GM12873 (cell line): ENCODE data around the gene HPSE2.

ENCODE experiments used
- TF ChIP-seq, protein P1 (sequence below): IDR thresholded peaks from 2 replicates; pipeline ENCODE4 v1.5.1; 2012; ENCODE audit warnings: low read depth, mild to moderate bottlenecking, moderate library complexity, low read length, control low read depth; ENCODE audit not compliant: insufficient read depth; ENCODE audit errors: missing control alignments

The HPSE2 gene

DNA sequence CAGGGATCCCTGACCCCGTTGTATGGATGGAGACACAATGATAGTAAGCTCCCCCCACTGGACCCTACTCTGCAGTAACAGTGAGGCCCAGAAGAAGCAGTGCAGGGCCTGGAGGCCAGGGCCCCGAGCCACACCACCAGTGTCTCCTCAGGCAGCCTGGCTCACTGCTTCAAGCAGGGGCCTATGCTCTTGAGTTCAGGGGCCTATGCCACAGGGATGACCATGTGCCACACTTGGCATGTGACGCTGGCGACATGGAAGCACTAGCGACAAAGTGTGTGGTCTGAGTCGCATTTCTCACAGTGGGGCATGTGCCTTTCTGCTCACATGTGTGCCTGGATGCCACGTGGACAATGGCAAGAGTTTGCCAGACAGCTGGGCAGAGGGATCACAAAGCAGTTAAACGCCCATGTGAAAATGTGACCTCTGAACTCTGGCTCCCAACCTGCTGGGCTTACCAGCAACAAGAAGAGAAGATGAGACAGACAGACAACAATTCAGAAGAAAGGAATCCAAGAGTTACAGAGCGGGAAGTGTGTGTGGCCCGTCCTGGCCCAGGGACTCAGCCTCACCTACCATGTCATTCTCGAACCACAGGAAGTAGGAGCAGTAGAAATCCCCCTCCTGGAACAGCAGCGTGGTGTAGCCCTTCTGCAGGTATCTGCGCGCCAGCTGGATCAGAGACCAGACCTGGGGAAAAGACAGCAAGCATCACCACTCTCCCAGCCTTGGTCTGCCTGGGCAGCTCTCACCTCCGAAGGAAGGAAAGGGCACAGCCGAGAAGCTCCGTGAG lies 816.0 kb downstream of the HPSE2 start:
- TF ChIP-seq, protein P1, sequence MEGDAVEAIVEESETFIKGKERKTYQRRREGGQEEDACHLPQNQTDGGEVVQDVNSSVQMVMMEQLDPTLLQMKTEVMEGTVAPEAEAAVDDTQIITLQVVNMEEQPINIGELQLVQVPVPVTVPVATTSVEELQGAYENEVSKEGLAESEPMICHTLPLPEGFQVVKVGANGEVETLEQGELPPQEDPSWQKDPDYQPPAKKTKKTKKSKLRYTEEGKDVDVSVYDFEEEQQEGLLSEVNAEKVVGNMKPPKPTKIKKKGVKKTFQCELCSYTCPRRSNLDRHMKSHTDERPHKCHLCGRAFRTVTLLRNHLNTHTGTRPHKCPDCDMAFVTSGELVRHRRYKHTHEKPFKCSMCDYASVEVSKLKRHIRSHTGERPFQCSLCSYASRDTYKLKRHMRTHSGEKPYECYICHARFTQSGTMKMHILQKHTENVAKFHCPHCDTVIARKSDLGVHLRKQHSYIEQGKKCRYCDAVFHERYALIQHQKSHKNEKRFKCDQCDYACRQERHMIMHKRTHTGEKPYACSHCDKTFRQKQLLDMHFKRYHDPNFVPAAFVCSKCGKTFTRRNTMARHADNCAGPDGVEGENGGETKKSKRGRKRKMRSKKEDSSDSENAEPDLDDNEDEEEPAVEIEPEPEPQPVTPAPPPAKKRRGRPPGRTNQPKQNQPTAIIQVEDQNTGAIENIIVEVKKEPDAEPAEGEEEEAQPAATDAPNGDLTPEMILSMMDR, result no peak

DNA sequence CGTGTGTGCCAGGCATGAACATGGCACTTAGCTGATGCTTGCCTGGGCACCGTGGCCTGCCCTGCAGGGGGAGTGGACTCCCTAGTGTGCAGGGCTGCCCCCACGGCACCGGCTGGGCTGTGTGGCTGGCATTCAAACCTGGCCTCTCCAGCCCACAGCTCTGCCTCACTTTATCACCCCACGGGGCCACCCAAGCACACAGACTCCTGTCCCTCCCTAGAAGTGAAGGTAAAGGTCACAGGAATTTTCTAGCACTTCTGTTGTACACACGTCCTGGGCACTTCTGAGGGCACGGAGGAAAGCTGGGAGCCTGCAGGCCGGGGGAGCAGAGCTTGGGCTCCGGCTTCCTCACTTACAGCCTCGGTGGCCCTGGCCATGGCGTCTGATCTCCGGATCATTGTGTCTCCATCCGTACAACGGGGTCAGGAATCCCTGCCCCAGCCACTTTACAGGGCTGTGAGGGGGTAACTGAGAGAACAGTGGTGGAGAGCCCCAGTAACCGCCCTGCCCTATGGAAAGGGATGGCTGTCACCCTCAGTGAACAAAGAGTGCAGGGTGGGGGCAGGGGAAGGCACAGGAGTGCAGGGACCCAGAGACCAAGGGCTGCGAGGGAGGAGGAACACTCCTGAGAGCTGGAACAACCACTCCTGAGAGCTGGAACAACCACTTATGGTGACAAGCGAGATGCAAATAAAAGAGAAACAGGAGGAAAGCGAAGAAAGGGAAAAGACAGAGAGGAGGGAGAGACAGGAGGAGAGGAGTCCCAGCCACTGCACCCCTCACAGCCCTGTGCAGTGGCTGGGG lies 816.8 kb downstream of the HPSE2 start:
- TF ChIP-seq, protein P1, result no peak

DNA sequence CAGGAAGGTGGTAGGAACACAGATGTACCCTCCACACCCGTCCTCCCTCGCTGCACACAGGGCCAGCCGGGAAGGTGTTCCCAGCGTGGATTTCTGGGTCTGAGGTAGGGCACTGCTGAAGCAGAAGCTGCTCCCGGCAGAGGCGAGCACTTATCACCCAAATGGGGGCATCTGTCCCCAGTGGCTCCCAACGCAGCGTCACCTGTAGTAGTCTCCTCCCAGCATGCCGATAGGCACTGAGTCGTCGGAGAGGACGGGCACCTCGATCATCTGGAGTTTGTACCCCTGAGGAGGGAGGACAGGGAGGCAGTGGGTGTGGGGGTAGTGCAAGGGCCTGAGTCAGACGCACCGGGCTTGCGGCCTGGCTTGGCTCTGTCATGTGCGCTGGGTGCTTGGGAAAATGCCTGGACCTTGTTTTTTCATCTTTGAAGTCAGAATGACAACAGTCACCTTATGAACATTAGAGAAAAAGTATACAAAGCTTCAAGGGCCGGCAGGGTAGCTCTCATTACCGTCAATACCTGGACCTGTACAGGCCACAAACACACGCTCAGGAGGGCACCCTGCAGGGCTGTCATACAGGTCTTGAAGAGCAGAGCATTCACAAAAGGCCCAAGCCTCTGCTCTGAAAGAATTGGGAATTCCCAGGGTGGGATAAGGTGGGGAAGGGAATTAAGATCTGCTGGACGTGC lies 817.5 kb downstream of the HPSE2 start:
- TF ChIP-seq, protein P1, result no peak

DNA sequence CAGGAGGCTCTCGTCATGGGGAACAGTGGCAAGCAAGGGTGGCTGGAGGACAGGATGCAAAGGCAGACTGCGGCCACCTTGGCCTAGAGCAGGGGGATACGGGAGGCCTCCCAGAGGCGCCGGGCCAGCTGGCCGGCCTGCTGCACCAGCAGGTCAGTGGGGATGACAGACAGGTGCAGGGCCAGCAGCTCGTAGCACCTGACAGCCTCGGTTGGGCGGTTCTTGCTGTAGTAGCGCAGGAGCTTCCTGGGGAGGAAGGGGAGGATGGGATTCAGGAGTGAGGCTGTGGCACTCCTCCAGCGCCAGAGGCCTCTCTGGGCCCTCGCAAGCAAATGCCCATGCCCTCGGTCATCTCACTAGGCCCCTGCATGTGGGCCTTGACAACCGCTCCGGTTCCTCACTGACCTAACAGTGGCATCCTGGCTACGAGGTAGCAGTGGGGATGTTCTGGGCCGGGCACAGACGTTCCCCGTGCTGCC lies 818.1 kb downstream of the HPSE2 start:
- TF ChIP-seq, protein P1, result no peak

DNA sequence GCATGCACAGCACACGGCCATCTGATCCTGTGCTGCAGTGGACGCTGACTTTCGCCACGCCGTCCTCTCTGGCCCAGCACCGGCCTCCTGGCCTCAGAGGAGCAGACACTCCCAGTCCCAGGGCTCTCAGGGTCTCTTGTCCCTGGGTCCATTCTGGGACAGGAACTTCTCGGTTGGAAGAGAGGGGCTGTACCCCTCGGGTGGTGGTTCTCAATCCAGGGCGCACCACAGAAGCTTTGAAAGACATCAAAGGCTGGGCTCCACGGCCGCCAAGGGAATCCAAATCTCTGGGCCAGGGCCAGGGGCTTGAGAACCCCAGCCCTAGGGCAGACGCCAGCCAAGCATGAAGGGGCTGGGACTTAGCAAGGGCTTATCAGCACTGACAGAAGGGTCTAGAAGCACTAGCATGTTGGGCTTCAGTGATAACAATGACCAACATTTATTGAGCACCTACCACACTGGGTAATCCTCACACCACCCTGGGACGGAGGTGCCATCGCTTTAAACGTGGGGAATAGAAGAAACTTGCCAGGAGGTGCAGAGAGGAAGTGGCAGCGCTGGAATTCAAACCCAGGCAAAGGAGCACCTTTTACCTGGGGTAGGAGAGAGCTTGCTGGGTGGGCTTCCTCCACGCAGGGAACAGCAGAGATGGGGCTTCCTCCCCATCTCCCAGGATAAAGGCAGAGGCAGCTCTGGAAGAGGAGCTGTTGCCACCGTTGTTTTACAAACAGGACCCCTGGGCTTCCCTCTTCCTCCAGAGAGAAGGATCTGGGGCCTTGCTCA lies 818.9 kb downstream of the HPSE2 start:
- TF ChIP-seq, protein P1, result no peak

DNA sequence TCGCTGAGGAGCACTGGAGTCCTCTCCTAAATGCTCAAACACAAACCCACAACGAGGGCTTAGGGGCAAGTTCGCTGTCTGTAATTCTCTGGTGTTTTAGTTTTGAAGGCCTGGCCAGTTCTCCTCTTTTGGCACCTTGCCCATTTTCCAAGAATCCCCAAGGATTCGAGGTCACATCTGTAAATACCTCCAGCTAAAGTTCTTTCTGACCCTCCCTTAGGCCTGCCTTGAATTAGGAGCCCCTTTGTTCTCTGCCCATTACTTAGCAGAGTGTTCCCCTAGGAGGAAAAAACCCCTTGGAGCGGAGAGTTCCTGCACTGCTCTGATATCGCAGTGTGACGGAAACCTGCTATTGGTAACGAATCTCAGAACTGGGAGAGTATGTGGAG lies 819.9 kb downstream of the HPSE2 start:
- TF ChIP-seq, protein P1, result no peak
